ENCODE measurements around the gene F11.

Gene F11

GRCh38 chr4:186249785-186250754, 15.9 kb upstream of the F11 start:
- no peak for TF ChIP-seq CTCF (IDR thresholded peaks at IDR 0.05; ENCODE audit: insufficient read depth, low read depth, low read length, missing control alignments)
- H3K4me3 ChIP-seq (ENCODE audit: low read length): no peak overlapping the region
- DNase-seq (ENCODE audit: low read depth): peak; percentile 53

GRCh38 chr4:186250760-186251159, 15.2 kb upstream of the F11 start:
- no peak for TF ChIP-seq CTCF (IDR thresholded peaks at IDR 0.05; ENCODE audit: insufficient read depth, low read depth, low read length, missing control alignments)
- no peak for DNase-seq (ENCODE audit: low read depth)
- no peak overlapping the region for H3K4me3 ChIP-seq (ENCODE audit: low read length)

- DNase-seq (ENCODE audit: low read depth): no peak
- H3K4me3 ChIP-seq (ENCODE audit: low read length): no peak overlapping the region
- no peak for TF ChIP-seq CTCF (IDR thresholded peaks at IDR 0.05; ENCODE audit: insufficient read depth, low read depth, low read length, missing control alignments)
These were observed 10.9 kb upstream of the F11 start for GRCh38 chr4:186255122-186255521.

GRCh38 chr4:186258216-186258811, 7.7 kb upstream of the F11 start:
- TF ChIP-seq CTCF (IDR thresholded peaks at IDR 0.05; ENCODE audit: insufficient read depth, low read depth, low read length, missing control alignments): no peak
- H3K4me3 ChIP-seq (ENCODE audit: low read length): no peak overlapping the region
- no peak for DNase-seq (ENCODE audit: low read depth)

- no peak for TF ChIP-seq CTCF (IDR thresholded peaks at IDR 0.05; ENCODE audit: insufficient read depth, low read depth, low read length, missing control alignments)
- H3K4me3 ChIP-seq (ENCODE audit: low read length): no peak overlapping the region
- no peak for DNase-seq (ENCODE audit: low read depth)
These were observed 5.9 kb upstream of the F11 start for GRCh38 chr4:186260117-186260503.

- TF ChIP-seq CTCF (IDR thresholded peaks at IDR 0.05; ENCODE audit: insufficient read depth, low read depth, low read length, missing control alignments): no peak
These were observed 5.2 kb upstream of the F11 start for GRCh38 chr4:186260504-186261448.

More at GRCh38 chr4:186260504-186261448, 5.2 kb upstream of the F11 start:
- H3K4me3 ChIP-seq (ENCODE audit: low read length): no peak overlapping the region
- peak; percentile 25 for DNase-seq (ENCODE audit: low read depth)
